Measurements from ENCODE around the gene TUBA8.
"Not testable (repeated sequence)": the region's sequence is repeated elsewhere in the genome, so short reads cannot be mapped to it uniquely, and the experiment has no call there.

Gene TUBA8

DNA sequence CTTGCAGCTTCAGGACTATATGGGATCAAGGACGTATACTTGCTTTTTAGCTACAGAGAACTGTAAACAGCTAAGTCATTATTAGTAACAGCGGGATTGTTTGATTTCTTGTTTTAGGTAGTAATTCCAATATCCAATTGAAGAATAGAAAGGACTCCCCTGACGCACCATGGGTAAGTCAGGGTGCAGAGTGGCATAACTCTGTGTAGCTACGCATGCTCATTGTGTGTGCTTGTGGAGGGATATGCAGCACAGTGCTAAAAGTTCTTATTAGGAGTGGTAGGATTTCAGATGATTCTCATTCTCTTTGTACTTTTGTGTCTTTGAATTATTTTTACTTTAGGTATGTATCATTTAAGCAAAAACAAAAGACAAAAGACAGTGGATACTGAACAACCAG is 40.6 kb upstream of the TUBA8 start:
- H3K27me3 Mint-ChIP-seq (ENCODE audit: low read depth, poor library complexity), result peaks cover 51% of the 10 kb centered on the region

DNA sequence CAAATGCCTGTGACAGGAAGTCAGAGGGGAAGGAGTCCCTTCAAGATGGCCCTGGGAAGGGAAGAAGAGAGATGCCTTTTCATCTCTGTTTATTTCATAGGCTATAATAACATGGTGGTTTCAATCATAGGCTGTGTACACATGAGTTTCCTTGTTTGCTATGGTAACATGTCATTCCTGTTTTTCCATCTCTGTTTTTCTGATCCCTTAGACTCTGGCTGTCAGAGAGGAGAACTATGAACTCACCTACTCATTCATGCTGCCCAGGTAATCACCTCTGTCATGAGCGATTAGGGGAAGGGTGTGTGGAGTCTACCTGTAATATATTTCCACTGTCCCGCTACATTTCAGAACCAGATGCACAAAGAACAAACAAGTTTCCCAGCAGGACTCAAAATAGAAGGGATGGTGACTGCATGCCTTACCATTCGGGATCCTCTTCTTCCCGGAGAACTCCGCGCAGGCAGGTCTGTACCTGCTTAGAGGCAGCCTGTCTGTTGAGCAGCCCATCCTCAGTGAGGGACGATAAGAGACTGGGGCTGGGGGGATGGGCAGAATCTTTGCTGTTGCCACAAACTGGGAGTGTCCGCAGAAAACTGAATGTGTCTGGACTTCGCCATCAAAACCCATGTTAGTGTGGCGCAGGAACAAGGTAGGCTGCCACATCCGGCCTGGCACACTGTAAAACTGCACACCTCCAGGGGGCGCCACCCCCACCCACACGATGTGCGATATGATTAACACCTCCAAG is 39.9 kb upstream of the TUBA8 start:
- Mint-ChIP-seq H3K27ac (no peak overlapping the region), H3K4me1 (peaks cover 22% of the 10 kb centered on the region), H3K27me3 (ENCODE audit: low read depth, poor library complexity) (peaks cover 47% of the 10 kb centered on the region), H3K36me3 (ENCODE audit: low read depth) (no peaks in the 10 kb centered on the region), H3K9me3 (no peaks in the 10 kb centered on the region), H3K4me3 (no peak overlapping the region)
- TF ChIP-seq, protein P1, sequence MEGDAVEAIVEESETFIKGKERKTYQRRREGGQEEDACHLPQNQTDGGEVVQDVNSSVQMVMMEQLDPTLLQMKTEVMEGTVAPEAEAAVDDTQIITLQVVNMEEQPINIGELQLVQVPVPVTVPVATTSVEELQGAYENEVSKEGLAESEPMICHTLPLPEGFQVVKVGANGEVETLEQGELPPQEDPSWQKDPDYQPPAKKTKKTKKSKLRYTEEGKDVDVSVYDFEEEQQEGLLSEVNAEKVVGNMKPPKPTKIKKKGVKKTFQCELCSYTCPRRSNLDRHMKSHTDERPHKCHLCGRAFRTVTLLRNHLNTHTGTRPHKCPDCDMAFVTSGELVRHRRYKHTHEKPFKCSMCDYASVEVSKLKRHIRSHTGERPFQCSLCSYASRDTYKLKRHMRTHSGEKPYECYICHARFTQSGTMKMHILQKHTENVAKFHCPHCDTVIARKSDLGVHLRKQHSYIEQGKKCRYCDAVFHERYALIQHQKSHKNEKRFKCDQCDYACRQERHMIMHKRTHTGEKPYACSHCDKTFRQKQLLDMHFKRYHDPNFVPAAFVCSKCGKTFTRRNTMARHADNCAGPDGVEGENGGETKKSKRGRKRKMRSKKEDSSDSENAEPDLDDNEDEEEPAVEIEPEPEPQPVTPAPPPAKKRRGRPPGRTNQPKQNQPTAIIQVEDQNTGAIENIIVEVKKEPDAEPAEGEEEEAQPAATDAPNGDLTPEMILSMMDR (IDR thresholded peaks at IDR 0.05), result peak; percentile 25
- no peak for DNase-seq

More for the DNA sequence above, 40.6 kb upstream of the TUBA8 start:
- H3K9me3 Mint-ChIP-seq, result no peaks in the 10 kb centered on the region
- no peak for DNase-seq
- no peak overlapping the region for H3K27ac Mint-ChIP-seq
- TF ChIP-seq, protein P1 (IDR thresholded peaks at IDR 0.05), result no peak
- H3K4me3 Mint-ChIP-seq, result no peak overlapping the region
- no peaks in the 10 kb centered on the region for H3K36me3 Mint-ChIP-seq (ENCODE audit: low read depth)
- H3K4me1 Mint-ChIP-seq, result peaks cover 29% of the 10 kb centered on the region

DNA sequence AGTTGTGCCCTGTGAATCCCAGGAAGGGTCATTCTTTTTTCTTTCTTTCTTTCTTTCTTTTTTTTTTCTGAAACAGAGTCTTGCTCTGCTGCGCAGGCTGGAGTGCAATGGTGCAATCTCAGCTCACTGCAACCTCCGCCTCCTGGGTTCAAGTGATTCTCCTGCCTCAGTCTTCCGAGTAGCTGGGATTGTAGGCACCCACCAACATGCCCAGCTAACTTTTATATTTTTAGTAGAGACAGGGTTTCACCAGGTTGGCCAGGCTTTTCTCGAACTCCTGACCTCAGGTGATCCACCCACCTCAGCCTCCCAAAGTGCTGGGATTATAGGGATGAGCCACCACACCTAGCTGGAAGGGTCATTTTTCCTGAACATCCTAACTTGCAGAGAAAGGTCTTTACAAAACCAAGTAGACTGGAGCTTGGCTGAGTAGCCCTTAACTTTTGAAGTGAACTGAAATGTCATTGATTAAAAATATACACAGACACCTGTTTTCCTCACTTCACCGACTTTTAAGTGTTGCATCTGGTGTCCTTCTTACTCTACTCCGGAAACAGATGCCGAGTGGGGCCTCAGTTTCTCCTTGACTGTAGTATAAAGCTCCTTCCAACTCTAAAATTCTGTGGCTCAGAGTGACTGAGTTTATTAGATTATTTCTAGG is 39.2 kb upstream of the TUBA8 start:
- not testable (repeated sequence) for H3K36me3 Mint-ChIP-seq (ENCODE audit: low read depth); DNase-seq; H3K9me3 Mint-ChIP-seq; H3K4me3 Mint-ChIP-seq
- H3K27ac Mint-ChIP-seq, result peak overlapping the region; percentile 52
- H3K27me3 Mint-ChIP-seq (ENCODE audit: low read depth, poor library complexity), result peaks cover 47% of the 10 kb centered on the region
- peaks cover 25% of the 10 kb centered on the region for H3K4me1 Mint-ChIP-seq

DNA sequence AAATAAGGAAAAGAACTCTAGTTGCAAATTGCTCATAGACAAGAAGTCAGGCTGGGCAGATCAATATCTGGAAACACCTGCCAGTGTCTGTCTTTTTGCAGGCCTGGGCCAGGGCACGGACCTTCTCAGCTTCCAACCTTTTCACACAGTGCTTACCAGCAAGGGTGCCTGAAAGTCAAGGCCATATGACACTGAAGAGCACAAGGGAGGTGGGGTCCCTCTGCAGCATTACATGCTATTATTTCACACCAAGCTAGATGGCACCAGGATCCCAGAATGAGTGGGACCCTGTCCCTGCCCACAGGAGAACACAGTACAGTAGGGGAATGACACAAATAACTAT is 38.7 kb upstream of the TUBA8 start:
- Mint-ChIP-seq H3K9me3 (no peaks in the 10 kb centered on the region), H3K36me3 (ENCODE audit: low read depth) (no peaks in the 10 kb centered on the region), H3K4me3 (no peak overlapping the region), H3K27me3 (ENCODE audit: low read depth, poor library complexity) (peaks cover 43% of the 10 kb centered on the region), H3K27ac (no peak overlapping the region), H3K4me1 (peaks cover 27% of the 10 kb centered on the region)
- TF ChIP-seq, protein P1 (IDR thresholded peaks at IDR 0.05), result no peak
- DNase-seq, result no peak

DNA sequence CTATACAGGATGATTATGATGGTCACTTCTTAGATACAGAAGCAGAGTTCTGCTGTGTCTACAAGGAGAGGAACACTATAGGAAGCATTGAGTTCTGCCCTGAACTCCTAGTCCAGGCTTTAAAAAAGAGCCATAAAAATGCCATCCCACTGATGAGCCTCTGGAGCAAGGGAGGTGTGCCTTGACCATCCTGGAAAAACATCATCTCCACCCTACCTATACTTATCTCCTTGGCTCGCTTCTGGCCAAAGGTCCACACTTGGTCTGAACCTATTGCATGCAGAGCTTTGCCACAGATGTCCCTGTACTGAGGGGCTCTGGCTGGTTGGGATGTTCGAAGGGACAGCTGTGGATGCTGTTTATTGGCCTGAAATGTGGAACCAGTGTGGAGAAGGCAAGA is 37.1 kb upstream of the TUBA8 start:
- no peak overlapping the region for H3K27ac Mint-ChIP-seq
- no peak for DNase-seq
- peaks cover 38% of the 10 kb centered on the region for H3K27me3 Mint-ChIP-seq (ENCODE audit: low read depth, poor library complexity)
- no peak overlapping the region for H3K4me3 Mint-ChIP-seq
- H3K4me1 Mint-ChIP-seq, result peaks cover 24% of the 10 kb centered on the region
- H3K36me3 Mint-ChIP-seq (ENCODE audit: low read depth), result no peaks in the 10 kb centered on the region
- TF ChIP-seq, protein P1 (IDR thresholded peaks at IDR 0.05), result no peak
- no peaks in the 10 kb centered on the region for H3K9me3 Mint-ChIP-seq

DNA sequence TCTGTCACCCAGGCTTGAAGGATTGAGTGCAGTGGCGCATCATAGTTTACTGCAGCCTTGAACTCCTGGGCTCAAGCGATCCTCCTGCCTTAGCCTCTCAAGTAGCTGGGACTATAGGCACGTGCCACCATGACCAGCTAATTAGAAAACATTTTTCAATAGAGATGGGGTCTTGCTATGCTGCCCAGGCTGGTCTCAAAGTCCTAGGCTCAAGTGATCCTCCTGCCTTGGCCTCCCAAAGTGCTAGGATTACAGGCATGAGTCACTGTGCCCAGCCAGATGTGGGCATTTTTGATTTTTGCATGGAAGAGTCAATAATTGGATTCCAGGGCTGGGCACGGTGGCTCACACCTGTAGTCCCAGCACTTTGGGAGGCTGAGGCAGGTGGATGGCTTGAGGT is 36.7 kb upstream of the TUBA8 start:
- H3K36me3 Mint-ChIP-seq (ENCODE audit: low read depth); DNase-seq; H3K9me3 Mint-ChIP-seq; H3K4me3 Mint-ChIP-seq; H3K27ac Mint-ChIP-seq: not testable (repeated sequence)
- H3K27me3 Mint-ChIP-seq (ENCODE audit: low read depth, poor library complexity), result peaks cover 34% of the 10 kb centered on the region
- H3K4me1 Mint-ChIP-seq, result peaks cover 27% of the 10 kb centered on the region

Data from nephron progenitor cell (in vitro differentiated cells).